Sigmoid colon (tissue), 4 donors: Measurements from ENCODE around the gene PNPLA1.

ENCODE experiments used
- CTCF ChIP-seq, 4 experiments: fragments of 450-650 bp in 3 of 4; fragments of 200-600 bp in 1 of 4; IDR thresholded peaks; one replicate each; pipeline ENCODE4 v1.5.1; 2016 to 2019; ENCODE audit warnings: antibody characterized with exemption in 4 of 4, mild to moderate bottlenecking in 3 of 4, moderate library complexity in 2 of 4
- EP300 ChIP-seq, 4 donors: sonication (generic); formaldehyde crosslinking; IDR thresholded peaks; one replicate each; pipeline ENCODE4 v1.6.1; 2017; ENCODE audit warnings: antibody characterized with exemption in 4 of 4
- POLR2A ChIP-seq, 2 donors: fragments of 450-650 bp; IDR thresholded peaks; one replicate each; pipeline ENCODE4 v1.6.1; 2016; ENCODE audit warnings: antibody characterized with exemption in 2 of 2, mild to moderate bottlenecking in 2 of 2, moderate library complexity in 2 of 2
- POLR2AphosphoS5 ChIP-seq, 4 donors: sonication (generic); formaldehyde crosslinking; IDR thresholded peaks; one replicate each; pipeline ENCODE4 v1.6.1; 2017; ENCODE audit warnings: antibody characterized with exemption in 4 of 4

DNA sequence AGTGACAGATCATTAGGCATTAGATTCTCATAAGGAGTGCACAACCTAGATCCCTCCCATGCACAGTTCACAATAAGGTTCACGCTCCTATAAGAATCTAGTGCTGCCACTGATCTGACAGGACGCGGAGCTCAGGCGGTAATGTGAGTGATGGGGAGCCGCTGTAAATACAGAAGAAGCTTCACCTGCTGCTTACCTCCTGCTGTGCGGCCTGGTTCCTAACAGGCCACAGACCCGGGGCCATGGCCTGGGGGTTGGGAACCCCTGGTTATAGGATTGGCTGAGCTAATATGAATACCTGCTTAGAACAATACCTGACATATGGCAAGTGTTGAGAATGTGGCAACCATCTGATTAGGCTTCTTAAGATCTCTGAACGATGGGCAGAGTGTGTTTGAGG lies 2.4 kb downstream of the PNPLA1 start:
- TF ChIP-seq CTCF (IDR thresholded peaks at IDR 0.05), result no peak
- TF ChIP-seq POLR2A (IDR thresholded peaks at IDR 0.05), result no peak
- TF ChIP-seq EP300 (IDR thresholded peaks at IDR 0.05), result no peak
- no peak for TF ChIP-seq POLR2AphosphoS5 (IDR thresholded peaks at IDR 0.05)
